Middle frontal gyrus (tissue), 1 donor: Measurements from ENCODE around the gene OSGEP.

ENCODE experiments used
- DNase-seq: peaks from one replicate; pipeline ENCODE4 v3.0.0-alpha.2; 2015; ENCODE audit warnings: low spot score; ENCODE audit errors: extremely low spot score

The OSGEP gene

GRCh38 chr14:20400589-20400964 lies 54.0 kb downstream of the OSGEP start:
- DNase-seq = no peak

GRCh38 chr14:20397511-20397910 lies 57.1 kb downstream of the OSGEP start:
- DNase-seq = no peak
